Stimulated activated naive CD8-positive, alpha-beta T cell treated with anti-CD3 and anti-CD28 coated beads, Interleukin-15, amount 100 ng/mL, for 72 hours (primary cell): ENCODE data around the gene HECTD1.
"Not testable (repeated sequence)": the region's sequence is repeated elsewhere in the genome, so short reads cannot be mapped to it uniquely, and the experiment has no call there.

ENCODE experiments used
- ATAC-seq: fragments of 150-1000 bp; cut with Tn5 transposase; 2 replicates; pipeline ENCODE4 v1.10.0; 2021; ENCODE audit warnings: mild to moderate bottlenecking, moderate library complexity
- DNase-seq, 2 donors: peaks; one replicate each; pipeline ENCODE4 v3.0.0; 2021 to 2022
- H3K27ac Mint-ChIP-seq, 2 donors: one replicate each; pipeline ENCODE4 v1.8.0; 2022; ENCODE audit warnings: mild to moderate bottlenecking in 2 of 2, mixed read lengths in 2 of 2, moderate library complexity in 2 of 2
- H3K27me3 Mint-ChIP-seq: one replicate; pipeline ENCODE4 v1.8.0; 2022; ENCODE audit warnings: mixed read lengths
- H3K4me1 Mint-ChIP-seq: one replicate; pipeline ENCODE4 v1.8.0; 2022; ENCODE audit warnings: mild to moderate bottlenecking, mixed read lengths
- H3K4me3 Mint-ChIP-seq, 2 donors: one replicate each; pipeline ENCODE4 v1.8.0; 2022; ENCODE audit warnings: mild to moderate bottlenecking in 2 of 2, mixed read lengths in 2 of 2, moderate library complexity in 1 of 2
- H3K9me3 Mint-ChIP-seq, 2 donors: one replicate each; pipeline ENCODE4 v1.8.0; 2022; ENCODE audit warnings: mixed read lengths in 2 of 2

HECTD1 gene

GRCh38 chr14:31113794-31114193, 93.8 kb downstream of the HECTD1 start:
- H3K4me3 Mint-ChIP-seq, result no peak overlapping the region
- H3K9me3 Mint-ChIP-seq, result no peaks in the 10 kb centered on the region
- H3K27ac Mint-ChIP-seq, result no peak overlapping the region
- H3K27me3 Mint-ChIP-seq, result no peaks in the 10 kb centered on the region
- H3K4me1 Mint-ChIP-seq, result no peaks in the 10 kb centered on the region
- DNase-seq (no peak), ATAC-seq (no peak)

- Mint-ChIP-seq H3K27ac (peak overlapping the region in 1 of 2 donors; percentile 34), H3K9me3 (no peaks in the 10 kb centered on the region), H3K4me3 (no peak overlapping the region), H3K4me1 (no peaks in the 10 kb centered on the region), H3K27me3 (no peaks in the 10 kb centered on the region)
- ATAC-seq (no peak), DNase-seq (no peak)
These were observed 96.7 kb downstream of the HECTD1 start for GRCh38 chr14:31110872-31111271.

GRCh38 chr14:31109257-31109656, 98.3 kb downstream of the HECTD1 start:
- H3K27ac Mint-ChIP-seq, result no peak overlapping the region
- no peaks in the 10 kb centered on the region for H3K9me3 Mint-ChIP-seq
- no peaks in the 10 kb centered on the region for H3K27me3 Mint-ChIP-seq
- H3K4me3 Mint-ChIP-seq, result no peak overlapping the region
- ATAC-seq (no peak), DNase-seq (no peak)
- H3K4me1 Mint-ChIP-seq, result no peaks in the 10 kb centered on the region

- peak overlapping the region in 1 of 2 donors; percentile 84 for H3K27ac Mint-ChIP-seq
- ATAC-seq (peak; percentile 68), DNase-seq (no peak)
- no peaks in the 10 kb centered on the region for H3K4me1 Mint-ChIP-seq
- no peak overlapping the region for H3K4me3 Mint-ChIP-seq
- no peaks in the 10 kb centered on the region for H3K9me3 Mint-ChIP-seq
- no peaks in the 10 kb centered on the region for H3K27me3 Mint-ChIP-seq
These were observed 100.8 kb downstream of the HECTD1 start for GRCh38 chr14:31106768-31107167.

- no peak for ATAC-seq
- Mint-ChIP-seq H3K4me1 (no peaks in the 10 kb centered on the region), H3K9me3 (no peaks in the 10 kb centered on the region), H3K27ac (peak overlapping the region in 1 of 2 donors; percentile 19), H3K4me3 (no peak overlapping the region), H3K27me3 (no peaks in the 10 kb centered on the region)
- no peak for DNase-seq
These were observed 110.5 kb downstream of the HECTD1 start for GRCh38 chr14:31097081-31097480.

- no peak for DNase-seq
- no peaks in the 10 kb centered on the region for H3K9me3 Mint-ChIP-seq
- ATAC-seq, result no peak
- no peak overlapping the region for H3K4me3 Mint-ChIP-seq
- H3K4me1 Mint-ChIP-seq, result no peaks in the 10 kb centered on the region
- peak overlapping the region in 1 of 2 donors; percentile 93 for H3K27ac Mint-ChIP-seq
- no peaks in the 10 kb centered on the region for H3K27me3 Mint-ChIP-seq
These were observed 111.3 kb downstream of the HECTD1 start for GRCh38 chr14:31096255-31096654.

- H3K4me3 Mint-ChIP-seq, H3K9me3 Mint-ChIP-seq, ATAC-seq, H3K4me1 Mint-ChIP-seq, H3K27me3 Mint-ChIP-seq, H3K27ac Mint-ChIP-seq, DNase-seq: not testable (repeated sequence)
These were observed 111.8 kb downstream of the HECTD1 start for GRCh38 chr14:31095817-31096216.

GRCh38 chr14:31093884-31094839, 113.4 kb downstream of the HECTD1 start:
- H3K4me3 Mint-ChIP-seq, H3K27me3 Mint-ChIP-seq, DNase-seq, H3K9me3 Mint-ChIP-seq, H3K4me1 Mint-ChIP-seq, ATAC-seq, H3K27ac Mint-ChIP-seq: not testable (repeated sequence)

GRCh38 chr14:31092160-31092708, 115.4 kb downstream of the HECTD1 start:
- DNase-seq, result no peak
- no peaks in the 10 kb centered on the region for H3K9me3 Mint-ChIP-seq
- H3K27me3 Mint-ChIP-seq, result no peaks in the 10 kb centered on the region
- H3K4me1 Mint-ChIP-seq, result no peaks in the 10 kb centered on the region
- no peak overlapping the region for H3K4me3 Mint-ChIP-seq
- no peak for ATAC-seq
- no peak overlapping the region for H3K27ac Mint-ChIP-seq

- no peaks in the 10 kb centered on the region for H3K9me3 Mint-ChIP-seq
- ATAC-seq, result no peak
These were observed 116.5 kb downstream of the HECTD1 start for GRCh38 chr14:31090883-31091764.

GRCh38 chr14:31086466-31086865, 121.1 kb downstream of the HECTD1 start:
- not testable (repeated sequence) for H3K4me1 Mint-ChIP-seq, H3K9me3 Mint-ChIP-seq, ATAC-seq, H3K27me3 Mint-ChIP-seq, DNase-seq, H3K27ac Mint-ChIP-seq, H3K4me3 Mint-ChIP-seq

More at GRCh38 chr14:31090883-31091764, 116.5 kb downstream of the HECTD1 start:
- H3K4me3 Mint-ChIP-seq, result no peak overlapping the region
- H3K27me3 Mint-ChIP-seq, result no peaks in the 10 kb centered on the region
- no peaks in the 10 kb centered on the region for H3K4me1 Mint-ChIP-seq
- no peak for DNase-seq
- H3K27ac Mint-ChIP-seq, result peak overlapping the region in 1 of 2 donors; percentile 20

- no peak overlapping the region for H3K27ac Mint-ChIP-seq
- no peak for ATAC-seq
- H3K4me1 Mint-ChIP-seq, result no peaks in the 10 kb centered on the region
- H3K27me3 Mint-ChIP-seq, result no peaks in the 10 kb centered on the region
- DNase-seq, result no peak
- H3K4me3 Mint-ChIP-seq, result no peak overlapping the region
- no peaks in the 10 kb centered on the region for H3K9me3 Mint-ChIP-seq
These were observed 122.6 kb downstream of the HECTD1 start for GRCh38 chr14:31085027-31085426.

- H3K9me3 Mint-ChIP-seq, result no peaks in the 10 kb centered on the region
- ATAC-seq (no peak), DNase-seq (no peak)
- H3K27me3 Mint-ChIP-seq, result no peaks in the 10 kb centered on the region
- H3K27ac Mint-ChIP-seq, result no peak overlapping the region
- no peak overlapping the region for H3K4me3 Mint-ChIP-seq
- no peaks in the 10 kb centered on the region for H3K4me1 Mint-ChIP-seq
These were observed 123.2 kb downstream of the HECTD1 start for GRCh38 chr14:31084385-31084784.

- ATAC-seq, result no peak
- H3K4me3 Mint-ChIP-seq, result no peak overlapping the region
- no peaks in the 10 kb centered on the region for H3K4me1 Mint-ChIP-seq
- no peak for DNase-seq
- H3K27me3 Mint-ChIP-seq, result no peaks in the 10 kb centered on the region
- no peak overlapping the region for H3K27ac Mint-ChIP-seq
- no peaks in the 10 kb centered on the region for H3K9me3 Mint-ChIP-seq
These were observed 123.8 kb downstream of the HECTD1 start for GRCh38 chr14:31083781-31084180.

GRCh38 chr14:31080484-31080883, 127.1 kb downstream of the HECTD1 start:
- H3K27ac Mint-ChIP-seq, result no peak overlapping the region

More at GRCh38 chr14:31080484-31080883, 127.1 kb downstream of the HECTD1 start:
- Mint-ChIP-seq H3K4me1 (no peaks in the 10 kb centered on the region), H3K4me3 (no peak overlapping the region), H3K9me3 (no peaks in the 10 kb centered on the region), H3K27me3 (no peaks in the 10 kb centered on the region)
- no peak for ATAC-seq
- no peak for DNase-seq
